NCI-H510A treated with DMSO at 0.1 percent for 48 hours (cell line): ENCODE measurements around the gene BMF.
"Not testable (repeated sequence)": the region's sequence is repeated elsewhere in the genome, so short reads cannot be mapped to it uniquely, and the experiment has no call there.

Experiments used
- DNase-seq: peaks from one replicate; lab custom pipeline; 2025; lab: John Stamatoyannopoulos, UW

Gene BMF

DNA sequence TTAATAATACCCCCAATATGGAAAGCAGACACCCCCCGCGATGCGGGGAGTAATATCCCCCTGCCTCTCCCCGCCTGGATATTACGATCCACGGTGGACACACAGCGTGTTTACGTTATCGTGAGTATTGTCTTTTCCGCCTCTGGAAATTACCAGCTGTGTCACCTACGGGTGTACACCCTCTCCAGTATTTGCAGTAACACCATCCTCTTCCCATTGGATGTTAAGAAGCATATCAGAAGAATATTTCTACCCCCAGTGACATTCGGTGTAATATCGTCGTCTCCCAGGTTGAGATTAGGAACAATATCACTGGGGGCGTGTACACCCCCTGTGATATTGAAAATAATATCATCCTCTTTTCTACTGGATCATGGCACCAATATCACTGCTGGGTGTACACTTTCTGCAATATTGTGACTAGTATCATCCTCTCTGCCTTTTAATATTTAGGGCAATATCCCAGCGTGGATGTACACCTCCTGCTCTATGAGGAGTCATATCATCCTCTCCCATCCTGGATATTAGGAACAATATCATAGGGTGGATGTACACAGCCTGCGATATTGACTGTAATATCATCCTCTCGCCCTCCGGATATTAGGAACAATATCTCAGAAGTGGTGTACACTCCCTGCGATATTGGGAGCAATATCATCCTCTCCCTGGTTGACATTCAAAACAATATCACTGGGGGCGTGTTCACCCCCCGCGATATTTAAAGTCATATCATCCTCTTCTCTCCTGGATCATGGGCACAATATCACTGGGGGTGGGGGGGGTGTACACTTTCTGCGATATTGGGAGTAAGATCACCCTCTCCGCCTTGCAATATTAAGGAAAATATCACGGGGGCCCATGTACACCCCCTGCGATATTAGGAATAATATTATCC lies 20.3 kb upstream of the BMF start:
- no peak for DNase-seq

DNA sequence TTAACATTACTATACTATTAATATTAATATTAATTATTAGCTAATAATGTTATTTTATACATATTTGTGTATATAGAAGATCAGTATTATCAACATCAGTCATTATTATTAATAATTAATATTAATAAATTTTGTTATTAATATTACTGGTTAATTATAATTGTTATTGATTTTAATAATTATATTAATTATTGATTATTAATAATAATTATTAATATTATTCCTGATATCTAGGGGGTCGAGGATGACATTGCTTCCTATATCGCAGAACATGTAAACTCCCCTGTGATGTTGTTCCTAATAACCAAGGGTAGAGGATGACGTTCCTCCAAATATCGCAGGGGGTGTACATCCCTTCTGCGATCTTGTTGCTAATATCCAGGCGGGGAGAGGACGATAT lies 17.3 kb upstream of the BMF start:
- no peak for DNase-seq

DNA sequence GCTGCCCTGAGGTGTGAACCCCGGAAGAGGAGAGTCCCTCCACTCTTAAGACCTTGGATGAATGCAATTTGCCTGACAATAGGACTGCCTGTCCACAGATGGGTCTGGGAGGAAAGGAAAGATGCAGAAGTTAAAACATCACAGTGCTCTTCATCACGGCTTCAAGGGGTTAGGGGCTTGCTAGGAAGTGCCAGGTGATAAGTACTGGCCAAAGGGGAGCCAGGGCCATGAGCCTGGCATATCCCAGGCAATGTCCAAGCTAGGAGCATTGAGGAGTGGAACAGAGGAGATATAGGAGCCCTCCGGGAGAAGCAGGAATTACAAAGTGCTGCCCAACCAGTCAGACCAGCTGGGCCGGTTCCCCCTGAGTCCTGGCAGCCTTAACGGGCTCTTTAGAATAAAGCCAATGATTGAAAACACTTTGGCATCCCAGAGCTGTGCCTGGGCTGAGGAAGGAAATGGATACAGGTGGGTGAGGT lies 16.2 kb upstream of the BMF start:
- peak; percentile 26 for DNase-seq

DNA sequence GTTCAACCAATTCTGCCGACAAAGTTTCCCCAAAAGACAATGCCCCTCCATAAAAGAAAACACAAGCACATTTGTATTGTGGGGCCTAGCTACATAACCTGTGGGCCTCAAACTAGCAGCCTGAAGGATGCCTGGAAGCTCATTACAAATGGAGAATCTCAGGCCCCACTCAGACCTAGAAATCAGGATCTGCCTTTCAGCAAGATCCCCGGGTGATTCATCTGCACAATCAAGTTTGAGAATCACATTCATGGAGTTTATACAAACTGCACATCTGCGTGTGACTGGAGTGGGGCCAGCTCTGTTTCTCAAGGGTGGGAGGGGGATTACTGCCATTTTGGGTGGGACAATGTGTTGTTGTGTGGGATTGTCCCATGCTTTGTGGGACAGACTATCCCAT lies 15.7 kb upstream of the BMF start:
- DNase-seq = not testable (repeated sequence)

DNA sequence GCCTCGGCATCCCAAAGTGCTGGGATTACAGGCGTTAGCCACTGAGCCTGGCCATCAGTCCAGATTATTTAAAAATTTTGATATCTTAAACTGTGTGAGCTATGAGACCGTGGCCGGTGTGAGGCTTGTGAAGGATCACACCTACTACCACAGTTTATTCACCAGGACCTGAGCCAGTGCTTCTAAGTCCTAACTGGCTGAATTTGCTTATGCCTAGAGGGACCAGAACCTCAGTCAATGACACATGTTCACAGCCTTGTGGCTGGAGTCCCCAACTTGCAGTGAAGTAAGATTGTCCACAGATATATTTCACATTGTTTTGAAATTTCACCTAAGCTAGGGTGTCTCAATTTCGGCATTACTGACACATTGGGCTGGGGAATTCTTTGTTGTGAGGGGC lies 15.2 kb upstream of the BMF start:
- DNase-seq = not testable (repeated sequence)

DNA sequence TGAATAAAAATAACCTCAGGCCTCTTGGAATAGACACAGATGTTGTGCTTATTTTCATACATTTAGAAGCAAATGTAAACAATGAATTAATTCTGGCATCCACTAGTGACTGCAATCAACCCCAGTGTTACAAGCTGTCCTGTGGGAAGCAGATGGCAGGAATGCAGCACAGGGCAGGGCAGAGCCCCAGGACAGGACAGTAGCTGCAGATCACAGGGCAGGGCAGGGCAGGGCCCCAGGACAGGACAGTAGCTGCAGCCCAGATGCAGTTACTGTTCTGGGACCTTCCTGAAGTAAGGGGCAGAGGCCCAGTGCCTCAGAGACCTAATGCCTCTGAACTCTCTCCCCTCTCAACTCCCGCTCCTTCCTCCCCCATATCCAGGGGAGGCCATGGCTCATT lies 14.3 kb upstream of the BMF start:
- not testable (repeated sequence) for DNase-seq

DNA sequence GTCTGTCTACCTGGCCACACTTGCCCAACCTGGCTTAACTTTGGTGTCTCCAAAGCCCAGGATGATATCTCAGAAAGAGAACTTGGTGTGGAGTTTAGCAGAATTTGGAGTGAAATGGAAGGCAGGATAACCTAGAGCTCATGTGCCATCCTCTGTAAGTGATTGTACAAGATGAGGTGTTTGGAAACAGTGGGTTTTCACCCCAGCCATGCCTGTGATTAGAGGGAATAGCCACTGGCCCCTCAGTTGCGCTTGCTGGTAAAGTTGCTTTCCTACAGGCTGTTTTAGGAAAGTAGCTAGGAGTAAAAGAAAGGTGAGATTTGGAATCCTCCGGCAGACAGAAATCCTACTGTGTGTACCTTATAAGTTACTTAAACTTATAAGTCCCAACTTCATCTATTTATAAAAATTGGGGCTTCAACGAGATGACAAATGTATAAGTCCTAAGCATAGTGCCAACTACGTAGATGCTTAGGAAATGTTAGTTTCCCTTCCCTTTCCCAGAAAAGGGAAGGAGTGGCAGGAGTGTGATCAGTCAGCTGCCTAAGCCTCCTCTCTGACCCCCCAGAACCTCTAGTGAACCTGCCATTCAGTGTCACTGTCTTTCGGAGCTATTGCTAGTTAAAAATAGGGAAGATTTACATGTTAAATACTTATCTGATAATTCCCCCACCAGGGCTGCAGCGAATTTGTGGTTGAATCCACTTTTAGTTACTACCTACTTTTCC lies 13.4 kb upstream of the BMF start:
- DNase-seq = no peak

DNA sequence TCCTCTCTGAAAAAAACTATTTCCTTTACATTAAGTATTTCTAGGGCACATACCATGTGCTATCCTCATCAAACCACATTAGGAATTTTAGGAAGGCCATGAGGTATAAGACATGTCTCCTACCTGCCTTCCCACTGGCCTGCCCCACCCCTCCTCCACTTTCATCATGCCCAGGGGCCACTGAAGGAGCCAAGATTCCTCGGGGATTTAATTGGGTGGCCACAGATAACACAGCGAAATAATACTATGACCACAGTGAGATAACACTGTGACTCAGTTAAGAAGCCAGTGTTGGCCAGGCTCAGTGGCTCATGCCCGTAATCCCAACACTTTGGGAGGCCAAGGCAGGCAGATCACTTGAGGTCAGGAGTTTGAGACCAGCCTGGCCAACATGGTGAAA lies 9.8 kb upstream of the BMF start:
- no peak for DNase-seq

DNA sequence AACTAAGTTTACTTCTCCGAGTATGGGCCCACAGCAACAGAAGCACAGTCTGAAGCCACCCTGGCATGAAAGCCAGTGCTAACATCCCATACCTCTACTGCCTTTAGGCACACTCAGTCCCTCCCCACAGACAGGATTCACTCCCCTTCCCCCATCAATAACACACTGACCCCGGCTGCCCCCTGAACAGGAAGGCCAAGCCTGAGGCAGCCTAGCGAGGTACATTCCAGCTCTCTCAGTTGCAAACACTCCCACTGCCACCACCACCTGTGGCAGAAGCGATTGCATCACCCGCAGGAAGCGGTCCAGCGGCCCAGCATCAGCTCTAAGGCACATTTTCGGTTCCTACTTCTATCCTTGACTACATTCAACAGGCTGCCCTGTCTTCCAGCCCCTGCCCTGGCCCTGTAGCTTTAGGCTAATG lies 7.0 kb upstream of the BMF start:
- peak; percentile 7 for DNase-seq

DNA sequence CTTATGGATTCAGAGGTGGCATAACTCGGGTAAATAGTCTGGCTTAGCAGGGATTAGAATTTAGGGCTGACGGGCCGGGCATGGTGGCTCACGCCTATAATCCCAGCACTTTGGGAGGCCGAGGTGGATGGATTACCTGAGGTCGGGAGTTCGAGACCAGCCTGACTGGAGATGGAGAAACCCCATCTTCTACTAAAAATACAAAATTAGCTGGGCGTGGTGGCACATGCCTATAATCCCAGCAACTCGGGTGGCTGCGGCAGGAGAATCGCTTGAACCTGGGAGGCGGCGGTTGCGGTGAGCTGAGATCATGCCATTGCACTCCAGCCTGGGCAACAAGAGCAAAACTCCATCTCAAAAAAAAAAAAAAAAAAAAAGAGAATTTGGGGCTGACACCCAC lies 6.4 kb upstream of the BMF start:
- not testable (repeated sequence) for DNase-seq

DNA sequence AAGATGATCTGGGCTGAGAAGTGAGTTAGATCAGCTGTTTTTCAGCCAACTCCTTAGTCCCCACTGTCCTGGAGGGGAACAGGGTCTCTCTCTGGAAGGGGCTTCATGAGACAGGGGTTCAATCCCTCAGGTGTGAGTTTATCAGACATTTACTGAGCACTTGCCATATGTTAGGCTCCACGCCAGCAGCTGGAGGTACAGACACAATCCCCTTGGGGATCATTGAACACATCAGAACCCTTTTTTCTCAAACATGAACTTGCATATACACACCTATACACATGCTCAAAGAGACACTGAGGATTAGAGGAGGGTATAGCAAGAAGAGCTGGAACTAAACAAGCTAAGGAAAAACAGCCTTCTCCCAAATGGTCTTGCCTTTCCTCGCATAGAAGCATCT lies 5.5 kb upstream of the BMF start:
- DNase-seq = no peak

DNA sequence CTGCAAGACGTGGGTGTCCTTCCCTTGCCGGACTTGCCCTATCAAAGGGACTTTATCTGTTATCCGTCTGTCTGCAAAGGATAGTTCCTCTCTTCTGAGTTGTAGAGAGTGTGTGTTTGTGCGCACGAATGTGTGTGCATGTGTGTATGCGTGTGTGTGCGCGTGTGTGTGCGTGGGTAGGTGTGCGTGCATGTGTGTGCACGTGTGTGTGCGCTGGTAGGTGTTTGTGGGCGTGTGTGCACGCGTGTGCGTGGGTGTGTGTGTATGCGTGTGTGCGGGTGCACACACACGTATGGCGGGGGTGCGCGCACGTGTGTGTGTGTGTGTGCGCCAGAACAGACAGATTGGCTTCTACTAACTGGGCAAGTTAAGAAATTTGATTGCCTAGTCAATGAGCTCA lies 4.1 kb upstream of the BMF start:
- DNase-seq = no peak

DNA sequence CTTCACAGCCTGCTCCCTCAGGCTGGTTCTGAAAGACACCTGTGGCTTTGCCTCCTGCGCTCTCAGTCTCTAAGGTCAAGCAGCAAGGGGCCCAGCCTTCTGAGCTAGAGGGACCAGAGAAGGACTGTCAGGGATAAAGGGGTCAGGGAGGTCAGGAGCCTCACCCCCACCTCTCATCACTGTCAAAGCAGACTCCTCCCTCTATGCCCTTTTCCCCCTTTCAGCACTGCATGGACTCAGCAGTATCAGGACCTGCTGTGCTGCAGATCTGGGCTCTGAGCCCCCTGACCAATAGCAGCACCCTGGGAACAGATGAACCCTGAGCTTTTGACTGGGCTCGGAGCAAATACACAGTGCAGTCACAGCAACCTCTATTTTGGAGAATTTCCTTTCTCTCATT lies 3.2 kb upstream of the BMF start:
- no peak for DNase-seq

DNA sequence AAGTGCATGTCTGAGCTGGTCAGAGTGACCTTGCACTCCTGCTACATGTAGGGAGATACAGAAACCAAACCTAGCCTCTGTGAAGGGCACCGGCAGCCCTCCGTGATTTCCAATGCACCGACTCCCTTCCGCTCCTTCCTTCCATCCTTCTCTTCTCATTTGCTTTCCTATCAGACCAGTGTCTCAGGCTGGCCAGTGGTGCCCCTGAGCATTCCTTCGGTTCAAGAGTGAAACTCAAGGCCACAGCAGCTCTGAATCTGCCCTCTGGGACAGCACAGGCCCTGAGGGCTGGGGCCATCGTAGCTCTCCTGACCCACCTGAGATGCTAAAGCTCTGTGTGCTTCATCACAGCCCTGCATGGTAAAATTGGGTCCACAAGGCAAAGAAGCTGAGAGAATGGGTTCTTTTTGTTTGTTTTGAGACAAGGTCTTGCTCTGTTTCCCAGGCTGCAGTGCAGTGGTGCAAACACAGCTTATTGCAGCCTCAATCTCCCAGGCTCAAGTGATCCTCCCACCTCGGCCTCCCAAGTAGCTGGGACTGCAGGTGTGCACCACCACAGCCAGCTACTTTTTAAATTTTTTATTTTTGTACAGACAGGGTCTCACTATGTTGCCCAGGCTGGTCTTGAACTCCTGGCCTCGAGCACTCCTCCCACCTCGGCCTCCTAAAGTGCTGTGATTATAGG lies 2.3 kb upstream of the BMF start:
- no peak for DNase-seq

DNA sequence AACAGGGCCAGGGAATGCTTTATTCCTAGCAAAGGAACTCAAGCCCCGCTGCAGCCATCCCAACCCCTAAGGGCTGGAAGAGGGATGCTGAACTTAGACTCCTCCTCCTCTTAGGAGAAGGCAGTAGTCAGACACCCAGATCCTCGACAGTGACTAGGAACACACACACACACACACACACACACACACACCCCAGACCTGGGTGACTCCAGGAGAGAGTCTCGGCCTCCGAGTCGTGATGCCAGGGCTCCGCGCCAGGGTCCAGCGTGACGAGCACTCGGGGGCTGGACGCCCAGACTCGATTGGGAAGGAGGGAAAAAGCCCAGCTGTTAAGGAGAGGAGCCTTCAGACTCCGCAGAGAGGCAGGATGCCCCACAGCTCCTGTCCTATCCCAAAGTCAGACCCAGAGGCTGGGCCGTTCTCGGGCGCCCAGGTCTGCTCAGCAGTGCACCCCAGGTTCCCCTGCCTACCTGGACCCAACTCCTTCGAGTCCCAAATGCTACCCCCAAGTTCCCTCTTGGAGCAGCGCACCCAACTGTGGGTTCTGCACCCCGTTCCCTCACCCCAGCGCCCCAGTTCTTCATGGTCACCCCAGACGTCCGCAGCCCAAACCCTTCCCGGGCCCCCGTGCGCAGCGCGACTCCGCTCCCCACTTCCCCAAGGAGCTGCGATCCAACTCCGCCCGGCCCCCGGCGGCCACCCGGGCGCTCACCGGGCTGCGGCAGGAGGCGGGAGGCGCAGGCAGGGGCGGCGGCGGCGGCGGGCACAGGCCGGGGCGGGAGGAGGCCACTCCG lies 421 bp downstream of the BMF start:
- DNase-seq = peak; percentile 10

DNA sequence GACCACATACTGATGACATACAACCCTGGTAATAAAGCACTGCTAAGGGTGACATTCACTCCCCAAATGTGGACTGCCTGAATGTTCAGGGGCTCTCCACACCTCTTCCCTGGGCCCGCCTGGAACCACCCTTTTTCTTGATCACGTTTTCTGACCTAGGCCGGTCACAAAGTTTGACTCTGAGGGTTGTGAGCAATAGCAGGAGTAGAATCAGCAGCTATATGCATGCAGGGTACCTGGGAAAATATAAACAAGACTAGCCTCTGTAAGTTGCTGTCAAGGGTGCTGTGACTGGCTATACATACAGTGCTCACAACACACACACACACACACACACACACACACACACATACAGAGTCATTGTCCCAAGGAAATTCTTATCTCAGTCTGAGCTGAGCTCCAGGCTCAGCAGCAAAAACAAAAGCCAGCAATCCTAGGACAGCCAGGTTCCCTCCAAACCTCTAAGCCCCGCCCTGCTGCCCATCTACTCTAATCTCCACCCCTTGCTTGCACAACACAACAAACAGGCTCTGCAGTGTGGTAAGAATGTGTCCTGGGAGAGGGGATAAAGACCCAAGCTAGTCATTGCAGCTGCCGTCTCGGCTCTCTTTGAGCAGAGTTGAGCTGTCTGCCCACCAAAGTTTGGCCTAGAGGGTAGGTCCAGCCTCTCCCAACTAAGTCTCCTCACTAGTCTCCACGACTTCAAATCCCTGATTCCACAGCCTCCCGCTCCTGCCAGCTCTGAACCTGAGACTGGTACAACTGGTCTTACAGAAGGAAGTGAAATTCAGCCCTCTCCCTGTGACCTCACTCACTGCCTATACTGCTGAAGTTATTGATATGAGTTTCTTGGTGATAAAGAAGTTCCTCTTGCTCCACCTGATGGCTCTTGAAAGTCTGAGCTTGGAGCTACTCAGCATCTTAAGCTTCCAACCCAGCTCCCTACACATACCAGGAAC lies 2.2 kb downstream of the BMF start:
- DNase-seq = peak; percentile 68

DNA sequence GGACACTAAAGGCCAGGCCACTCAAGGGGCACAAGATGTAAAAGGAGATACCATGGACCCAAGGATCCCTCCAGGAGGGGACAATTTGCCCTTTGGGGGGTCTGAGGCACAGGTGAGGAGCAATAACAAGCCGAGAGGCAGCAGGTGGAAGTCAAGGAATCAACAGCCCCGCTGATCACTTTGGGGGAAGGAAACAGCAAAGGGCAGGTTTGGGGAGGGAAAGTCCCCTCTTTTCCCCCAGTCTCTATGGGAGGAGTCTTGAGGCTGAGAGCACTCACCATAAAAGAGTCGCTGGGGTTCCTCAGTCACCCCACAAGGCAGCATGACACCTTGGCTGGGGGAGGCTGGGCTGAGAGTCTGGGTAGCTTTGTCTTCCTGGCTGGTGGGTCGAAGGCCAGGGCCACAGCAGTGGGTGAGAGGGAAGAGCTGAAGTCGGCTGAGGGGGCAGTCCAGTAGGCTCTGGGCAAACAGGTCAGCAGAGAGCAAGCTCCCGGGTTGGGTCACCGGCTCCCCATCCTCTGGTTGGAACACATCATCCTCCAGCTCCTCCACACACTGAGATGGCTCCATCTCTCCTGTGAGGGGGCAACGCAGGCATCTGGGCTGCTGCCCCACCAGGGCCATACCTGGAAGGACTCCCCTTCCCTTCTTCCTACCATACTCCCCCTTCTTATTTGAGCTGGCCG lies 3.0 kb downstream of the BMF start:
- no peak for DNase-seq

DNA sequence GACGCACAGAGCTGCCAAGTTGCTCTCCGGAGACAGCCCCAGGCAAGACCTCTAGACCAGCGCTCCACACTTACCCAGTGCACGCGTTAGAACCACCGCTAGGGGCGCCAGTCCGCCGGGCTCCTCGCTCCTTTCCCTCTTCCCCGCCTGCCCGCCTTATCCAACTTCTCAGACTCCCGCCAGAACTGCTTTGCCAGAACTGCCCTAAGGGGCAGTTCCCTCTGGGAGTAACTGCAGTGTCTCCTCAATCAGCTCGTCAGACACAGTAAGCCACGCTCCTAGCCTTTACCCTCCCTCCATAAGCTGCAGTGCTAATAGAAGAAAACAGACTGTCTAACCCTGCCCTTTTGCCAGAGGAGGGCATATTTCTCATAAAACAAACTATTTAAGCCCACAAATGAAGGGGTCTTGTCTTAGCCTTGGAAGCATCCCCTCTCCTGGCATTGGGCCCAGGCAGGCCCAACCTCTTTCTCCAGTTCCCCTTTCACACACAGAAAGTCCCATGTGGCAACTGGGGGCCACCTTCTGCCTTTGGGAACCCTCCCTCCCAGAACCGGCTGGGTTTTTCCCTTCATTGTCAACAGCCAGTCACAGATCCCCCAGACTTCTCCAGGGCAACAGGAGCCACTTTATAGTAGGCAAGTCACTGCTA lies 3.7 kb downstream of the BMF start:
- DNase-seq = peak; percentile 90

DNA sequence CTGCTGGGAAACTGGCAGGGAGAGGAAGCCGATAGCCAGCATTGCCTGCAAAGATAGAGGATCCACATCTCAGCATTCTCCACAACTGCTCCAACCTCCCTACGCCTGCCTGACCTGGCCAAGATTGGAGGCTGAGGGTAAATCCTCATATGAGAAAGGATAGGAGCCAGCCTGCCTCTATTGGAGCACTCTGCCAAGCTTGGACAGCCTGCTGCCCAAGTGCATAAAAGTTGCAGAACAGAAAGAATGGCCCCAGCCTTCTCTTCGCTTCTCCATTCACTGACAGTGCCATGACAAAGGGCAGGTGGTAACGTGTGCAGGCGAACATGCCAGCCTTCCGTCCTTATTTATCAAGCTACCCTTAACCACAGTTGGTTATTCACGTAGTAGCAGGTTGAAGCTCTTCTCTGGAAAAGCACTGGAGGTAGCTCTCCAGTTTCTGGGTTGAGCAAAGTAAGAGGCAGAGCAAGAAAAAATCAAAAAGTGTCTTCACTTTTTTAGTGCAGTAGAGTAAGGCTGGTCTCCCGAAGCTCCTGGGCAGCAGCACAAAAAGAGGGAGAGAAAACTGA lies 4.3 kb downstream of the BMF start:
- DNase-seq = peak; percentile 23
